Activated naive CD8-positive, alpha-beta T cell treated with anti-CD3 and anti-CD28 coated beads, Interleukin-2, amount 50 U/mL, for 24 hours (primary cell): ENCODE results near the gene STARD10.

ENCODE experiments used
- ATAC-seq: fragments of 150-1000 bp; cut with Tn5 transposase; one replicate; pipeline ENCODE4 v1.10.0; 2021
- DNase-seq: peaks from one replicate; pipeline ENCODE4 v3.0.0; 2021
- H3K27ac Mint-ChIP-seq: one replicate; pipeline ENCODE4 v1.8.0; 2021; ENCODE audit warnings: mild to moderate bottlenecking, mixed read lengths
- H3K27me3 Mint-ChIP-seq: one replicate; pipeline ENCODE4 v1.8.0; 2021; ENCODE audit warnings: mixed read lengths
- H3K36me3 Mint-ChIP-seq: one replicate; pipeline ENCODE4 v1.8.0; 2021; ENCODE audit warnings: low read depth, mixed read lengths
- H3K4me1 Mint-ChIP-seq: one replicate; pipeline ENCODE4 v1.8.0; 2021; ENCODE audit warnings: mixed read lengths
- H3K4me3 Mint-ChIP-seq: one replicate; pipeline ENCODE4 v1.8.0; 2021; ENCODE audit warnings: mild to moderate bottlenecking, moderate library complexity, mixed read lengths
- H3K9me3 Mint-ChIP-seq: one replicate; pipeline ENCODE4 v1.8.0; 2021; ENCODE audit warnings: mixed read lengths

STARD10 gene

DNA sequence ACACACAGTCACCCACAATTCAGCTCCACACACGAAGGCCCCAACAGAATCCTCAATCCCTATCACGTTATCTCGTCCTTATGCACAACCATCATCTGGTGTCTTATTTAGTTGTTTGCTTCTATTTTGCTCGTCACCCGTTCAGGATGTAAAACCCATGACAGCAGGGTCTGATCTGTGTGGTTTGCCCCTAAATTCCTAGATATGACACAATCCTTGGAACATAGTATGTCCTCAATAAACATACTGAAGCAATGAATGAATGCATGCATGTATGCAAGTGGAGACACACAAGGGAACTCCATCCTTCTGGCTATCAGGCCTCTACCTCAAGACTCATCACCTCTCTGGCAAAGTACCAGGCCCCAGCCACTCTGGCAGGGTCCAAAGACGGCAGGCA, 20.2 kb downstream of the STARD10 start:
- no peaks in the 10 kb centered on the region for H3K36me3 Mint-ChIP-seq
- DNase-seq (no peak), ATAC-seq (no peak)
- no peak overlapping the region for H3K4me3 Mint-ChIP-seq
- H3K4me1 Mint-ChIP-seq: no peaks in the 10 kb centered on the region
- H3K9me3 Mint-ChIP-seq: no peaks in the 10 kb centered on the region
- H3K27me3 Mint-ChIP-seq: no peaks in the 10 kb centered on the region
- no peak overlapping the region for H3K27ac Mint-ChIP-seq

DNA sequence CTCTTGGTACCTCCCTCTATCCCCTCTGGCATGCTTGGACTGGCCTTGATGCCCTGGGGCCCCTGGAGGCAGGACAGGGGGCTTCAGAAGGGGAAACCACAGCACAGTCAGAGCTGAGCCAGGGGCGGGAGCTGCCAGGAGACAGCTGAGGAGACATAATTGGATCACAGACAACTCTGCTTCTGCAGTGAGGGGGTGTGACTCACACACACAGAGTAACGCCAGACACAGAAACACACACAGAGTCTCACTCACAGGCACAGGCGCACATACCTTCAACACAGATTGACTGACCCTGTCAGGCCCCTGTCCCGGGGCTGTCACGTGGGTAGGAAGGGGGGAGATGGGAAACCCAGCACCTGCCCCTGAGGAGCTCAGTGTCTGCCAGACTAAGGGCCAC, 20.6 kb downstream of the STARD10 start:
- H3K9me3 Mint-ChIP-seq: no peaks in the 10 kb centered on the region
- no peak for DNase-seq
- no peak for ATAC-seq
- H3K27ac Mint-ChIP-seq: no peak overlapping the region
- no peak overlapping the region for H3K4me3 Mint-ChIP-seq
- no peaks in the 10 kb centered on the region for H3K36me3 Mint-ChIP-seq
- H3K27me3 Mint-ChIP-seq: no peaks in the 10 kb centered on the region
- no peaks in the 10 kb centered on the region for H3K4me1 Mint-ChIP-seq

DNA sequence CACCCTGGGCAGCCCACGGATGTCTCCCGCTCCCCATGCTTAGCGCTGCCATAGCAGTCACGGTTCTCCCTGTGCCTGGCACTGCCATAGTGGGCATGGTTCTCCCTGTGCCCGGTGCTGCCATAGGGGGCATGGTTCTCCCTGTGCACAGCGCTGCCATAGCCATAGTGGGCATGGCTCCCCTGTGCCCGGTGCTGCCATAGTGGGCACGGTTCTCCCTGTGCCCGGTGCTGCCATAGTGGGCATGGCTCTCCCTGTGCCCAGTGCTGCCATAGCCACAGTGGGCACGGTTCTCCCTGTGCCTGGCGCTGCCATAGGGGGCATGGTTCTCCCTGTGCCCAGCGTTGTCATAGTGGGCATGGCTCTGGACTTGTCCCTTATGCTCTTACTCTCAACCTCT, 21.8 kb downstream of the STARD10 start:
- H3K4me3 Mint-ChIP-seq: no peak overlapping the region
- no peak overlapping the region for H3K27ac Mint-ChIP-seq
- no peaks in the 10 kb centered on the region for H3K27me3 Mint-ChIP-seq
- no peaks in the 10 kb centered on the region for H3K36me3 Mint-ChIP-seq
- DNase-seq (no peak), ATAC-seq (no peak)
- H3K4me1 Mint-ChIP-seq: no peaks in the 10 kb centered on the region
- H3K9me3 Mint-ChIP-seq: no peaks in the 10 kb centered on the region

DNA sequence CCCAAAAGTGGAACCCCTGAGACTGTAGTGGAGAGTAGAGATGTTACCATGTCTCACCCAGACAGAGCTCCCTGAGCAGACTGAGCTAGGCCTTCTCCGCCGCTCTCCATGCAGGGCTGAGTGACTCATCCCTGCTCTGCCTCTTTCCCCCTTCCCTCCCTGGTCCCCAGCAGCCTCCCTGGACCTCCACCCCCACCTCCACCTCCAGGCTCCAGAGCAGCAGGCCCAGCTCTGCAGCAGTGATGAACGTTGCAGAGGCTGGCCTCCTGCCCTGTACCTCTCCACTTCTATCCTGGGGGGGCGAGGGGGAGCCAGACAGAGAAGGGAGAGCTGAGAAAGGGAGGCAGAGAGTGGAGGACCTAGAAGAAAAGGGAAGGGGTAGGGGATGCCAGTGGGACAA, 22.3 kb downstream of the STARD10 start:
- Mint-ChIP-seq H3K4me1 (no peaks in the 10 kb centered on the region), H3K9me3 (no peaks in the 10 kb centered on the region), H3K27ac (no peak overlapping the region), H3K36me3 (no peaks in the 10 kb centered on the region), H3K27me3 (no peaks in the 10 kb centered on the region), H3K4me3 (no peak overlapping the region)
- DNase-seq: no peak
- no peak for ATAC-seq

DNA sequence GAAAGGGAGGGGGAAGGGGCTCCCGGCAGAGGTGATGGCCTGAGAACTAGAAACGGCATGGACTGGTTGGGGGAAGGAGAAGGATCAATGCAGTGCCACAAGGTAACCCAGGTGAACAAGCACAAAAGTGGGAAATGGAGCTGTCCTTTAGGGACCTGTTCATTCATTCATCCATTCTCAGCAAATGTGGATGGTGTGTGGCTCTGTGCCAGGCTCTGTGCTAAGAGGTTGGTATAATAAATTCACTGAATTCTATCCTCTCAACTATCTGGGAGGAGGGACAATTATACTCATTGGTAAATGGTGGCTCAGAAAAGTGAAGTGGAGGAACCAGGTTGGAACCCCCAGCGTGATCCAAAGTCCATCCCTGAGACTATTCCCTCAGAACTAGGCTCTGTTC, 23.0 kb downstream of the STARD10 start:
- Mint-ChIP-seq H3K36me3 (no peaks in the 10 kb centered on the region), H3K4me1 (no peaks in the 10 kb centered on the region), H3K27me3 (no peaks in the 10 kb centered on the region), H3K9me3 (no peaks in the 10 kb centered on the region), H3K4me3 (no peak overlapping the region), H3K27ac (no peak overlapping the region)
- no peak for DNase-seq
- no peak for ATAC-seq

DNA sequence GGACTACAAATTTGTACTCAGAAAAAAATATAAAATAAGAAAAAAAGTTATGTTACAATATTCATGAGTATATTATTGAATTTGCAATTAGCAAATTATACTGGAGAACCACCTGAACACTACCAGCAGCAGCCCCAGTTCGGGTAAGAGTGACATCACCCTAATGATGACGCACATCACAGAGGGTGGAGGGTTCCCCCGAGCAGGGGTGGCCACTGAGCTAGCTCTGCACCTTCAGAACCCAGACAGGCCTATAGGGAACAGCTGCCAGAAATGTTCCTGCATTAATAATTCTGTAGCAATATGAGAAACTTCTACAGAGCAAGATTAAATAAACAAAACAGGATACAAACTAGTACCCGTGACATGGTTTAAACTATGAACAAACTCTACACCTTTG, 24.2 kb downstream of the STARD10 start:
- DNase-seq: no peak
- H3K4me1 Mint-ChIP-seq: no peaks in the 10 kb centered on the region
- no peak overlapping the region for H3K4me3 Mint-ChIP-seq
- no peaks in the 10 kb centered on the region for H3K36me3 Mint-ChIP-seq
- no peak overlapping the region for H3K27ac Mint-ChIP-seq
- ATAC-seq: no peak
- H3K9me3 Mint-ChIP-seq: no peaks in the 10 kb centered on the region
- no peaks in the 10 kb centered on the region for H3K27me3 Mint-ChIP-seq

DNA sequence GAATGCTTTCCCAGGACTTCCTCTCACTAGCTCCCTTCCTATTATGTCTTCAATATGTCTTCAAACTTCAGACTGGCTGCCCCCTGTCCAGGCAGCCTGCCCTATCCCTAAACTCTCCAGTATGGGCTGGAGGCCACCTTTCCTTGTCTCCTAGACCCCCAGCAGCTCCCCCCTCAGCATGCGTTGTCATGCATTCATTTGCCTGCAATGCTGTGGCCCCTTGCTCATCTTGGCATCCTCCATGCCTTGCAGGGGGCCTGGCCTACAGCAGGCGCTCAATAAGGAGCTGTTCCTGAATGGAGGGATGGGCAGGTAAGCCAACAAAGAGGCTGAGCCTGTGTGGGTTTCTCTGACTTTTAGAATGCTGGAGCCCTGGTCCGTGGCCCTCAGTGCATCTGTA, 25.3 kb downstream of the STARD10 start:
- Mint-ChIP-seq H3K27ac (no peak overlapping the region), H3K36me3 (no peaks in the 10 kb centered on the region), H3K4me1 (peaks cover 2% of the 10 kb centered on the region), H3K4me3 (no peak overlapping the region), H3K9me3 (no peaks in the 10 kb centered on the region), H3K27me3 (no peaks in the 10 kb centered on the region)
- DNase-seq: no peak
- ATAC-seq: no peak

DNA sequence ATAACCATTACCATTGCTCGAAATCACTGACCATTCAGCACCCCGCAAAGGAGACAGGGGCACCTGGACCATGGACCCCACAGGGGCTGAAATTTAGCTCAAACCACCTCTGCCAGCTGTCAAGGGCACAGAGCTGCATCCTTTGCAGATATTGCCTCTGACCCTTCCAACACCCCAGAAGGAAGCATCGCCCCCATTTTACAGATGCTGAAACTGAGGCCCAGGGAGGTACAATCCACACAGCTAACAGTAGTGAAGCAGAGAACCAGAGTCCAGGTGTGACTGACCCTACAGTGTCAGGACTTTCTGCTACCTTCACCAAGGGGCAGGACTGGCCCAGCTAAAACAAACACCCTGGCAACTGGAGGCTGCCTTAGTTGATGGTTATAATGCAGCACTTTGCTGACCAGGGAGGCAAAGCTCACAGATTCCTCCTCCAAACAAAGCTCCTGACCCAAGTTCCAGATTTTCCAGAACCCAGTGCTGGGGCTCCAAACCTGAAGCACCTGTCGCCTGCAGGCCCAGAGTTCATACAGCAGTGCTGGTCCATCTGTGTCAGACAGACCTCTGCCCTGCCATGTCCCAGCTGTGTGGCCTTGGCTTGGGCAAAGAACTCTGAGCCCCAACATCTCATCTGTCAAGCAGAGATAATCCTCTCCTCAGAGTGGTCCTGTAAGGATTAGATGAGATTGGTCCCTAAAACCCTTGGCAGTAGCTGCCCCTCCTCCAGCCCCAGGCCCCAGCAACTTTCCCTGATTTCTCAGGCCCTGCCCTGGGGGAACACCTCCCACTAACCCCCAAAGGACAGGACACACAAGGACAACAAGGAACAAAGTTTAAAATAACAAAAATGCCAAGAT, 26.4 kb downstream of the STARD10 start:
- peaks cover 14% of the 10 kb centered on the region for H3K4me1 Mint-ChIP-seq
- H3K27ac Mint-ChIP-seq: no peak overlapping the region
- H3K9me3 Mint-ChIP-seq: no peaks in the 10 kb centered on the region
- no peak overlapping the region for H3K4me3 Mint-ChIP-seq
- no peaks in the 10 kb centered on the region for H3K36me3 Mint-ChIP-seq
- H3K27me3 Mint-ChIP-seq: no peaks in the 10 kb centered on the region
- ATAC-seq (no peak), DNase-seq (no peak)

DNA sequence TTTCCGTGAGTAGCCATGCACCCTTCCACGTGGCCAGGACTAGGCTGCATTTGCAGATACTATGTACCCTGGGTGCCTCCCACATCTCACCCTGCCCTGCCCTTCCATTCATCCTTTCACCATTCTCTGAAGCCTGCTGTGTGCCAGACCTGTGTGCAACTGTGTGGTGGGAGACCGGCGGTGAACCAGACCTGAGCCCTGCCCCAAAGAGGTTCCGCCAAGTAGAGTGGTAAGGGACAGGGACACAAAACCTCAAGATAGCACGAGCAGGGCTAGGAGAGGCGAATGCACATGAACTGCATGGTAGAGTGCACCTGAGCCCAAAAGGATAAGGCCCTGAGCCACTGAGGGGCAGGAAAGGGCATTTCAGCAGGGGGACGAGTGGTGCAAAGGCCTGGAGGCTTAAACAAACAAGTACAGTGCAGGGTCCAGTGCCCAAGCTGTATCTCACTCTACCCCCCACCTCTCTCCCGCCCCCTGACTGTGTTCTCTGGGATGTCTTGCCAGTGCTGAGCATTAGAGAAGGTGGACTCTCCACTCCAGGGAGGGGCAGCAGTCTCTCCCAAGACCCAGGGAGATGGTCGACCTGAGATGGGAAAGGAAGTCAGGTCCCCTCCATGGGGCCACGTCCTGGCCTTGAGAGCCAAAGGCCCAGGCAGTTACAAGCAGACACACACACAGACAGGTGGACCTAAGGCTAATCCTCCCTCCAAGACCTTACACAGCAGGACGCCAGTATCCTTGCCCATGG, 27.5 kb downstream of the STARD10 start:
- no peak for ATAC-seq

DNA sequence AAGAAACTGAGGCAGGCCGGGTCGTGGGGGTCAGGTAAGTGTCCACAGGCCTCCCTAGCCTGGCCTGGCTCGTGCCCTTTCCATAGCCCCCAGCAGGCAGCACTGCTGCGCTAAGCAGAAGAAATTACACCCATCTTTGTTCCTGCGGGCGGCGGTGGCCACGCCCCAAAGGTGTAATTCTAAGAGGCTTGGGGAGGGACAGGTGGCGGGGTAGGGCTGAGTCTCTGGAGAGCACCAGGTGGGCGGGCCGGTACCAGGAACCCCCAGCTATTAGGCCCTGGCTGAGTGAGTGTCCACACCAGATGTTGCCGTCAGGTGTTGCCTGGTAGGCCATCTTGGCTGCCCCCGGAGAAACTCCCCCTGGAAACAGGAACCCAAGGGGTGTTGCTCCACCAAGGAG, 29.3 kb downstream of the STARD10 start:
- no peak for ATAC-seq
- DNase-seq: no peak
- peaks cover 26% of the 10 kb centered on the region for H3K4me1 Mint-ChIP-seq
- no peaks in the 10 kb centered on the region for H3K9me3 Mint-ChIP-seq
- H3K27ac Mint-ChIP-seq: no peak overlapping the region
- H3K4me3 Mint-ChIP-seq: no peak overlapping the region
- H3K27me3 Mint-ChIP-seq: no peaks in the 10 kb centered on the region
- no peaks in the 10 kb centered on the region for H3K36me3 Mint-ChIP-seq

More for the DNA sequence above, 27.5 kb downstream of the STARD10 start:
- Mint-ChIP-seq H3K27me3 (no peaks in the 10 kb centered on the region), H3K36me3 (no peaks in the 10 kb centered on the region), H3K4me1 (peaks cover 20% of the 10 kb centered on the region), H3K4me3 (no peak overlapping the region), H3K27ac (no peak overlapping the region), H3K9me3 (no peaks in the 10 kb centered on the region)
- no peak for DNase-seq

DNA sequence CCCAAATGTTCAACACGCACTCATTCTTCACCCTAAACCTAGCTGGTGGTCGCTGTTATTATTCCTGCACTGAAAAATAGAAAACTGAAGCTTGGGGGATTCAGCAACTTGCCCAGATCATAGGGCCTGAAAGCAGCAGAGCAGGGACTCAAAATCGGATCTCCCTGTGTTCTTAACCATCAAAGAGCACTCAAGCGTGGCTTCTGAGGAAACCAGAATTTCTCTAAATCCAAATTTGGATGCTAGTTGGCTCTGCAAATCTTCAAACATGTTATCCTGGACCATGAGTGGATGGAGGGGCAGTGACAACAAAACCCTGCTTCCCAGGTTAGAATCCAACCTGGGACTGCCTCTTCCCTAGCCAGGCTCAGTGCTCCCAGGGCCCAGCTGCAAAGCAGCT, 30.0 kb downstream of the STARD10 start:
- DNase-seq (no peak), ATAC-seq (no peak)
- Mint-ChIP-seq H3K9me3 (no peaks in the 10 kb centered on the region), H3K27ac (no peak overlapping the region), H3K4me1 (peaks cover 26% of the 10 kb centered on the region), H3K36me3 (no peaks in the 10 kb centered on the region), H3K27me3 (no peaks in the 10 kb centered on the region), H3K4me3 (no peak overlapping the region)

DNA sequence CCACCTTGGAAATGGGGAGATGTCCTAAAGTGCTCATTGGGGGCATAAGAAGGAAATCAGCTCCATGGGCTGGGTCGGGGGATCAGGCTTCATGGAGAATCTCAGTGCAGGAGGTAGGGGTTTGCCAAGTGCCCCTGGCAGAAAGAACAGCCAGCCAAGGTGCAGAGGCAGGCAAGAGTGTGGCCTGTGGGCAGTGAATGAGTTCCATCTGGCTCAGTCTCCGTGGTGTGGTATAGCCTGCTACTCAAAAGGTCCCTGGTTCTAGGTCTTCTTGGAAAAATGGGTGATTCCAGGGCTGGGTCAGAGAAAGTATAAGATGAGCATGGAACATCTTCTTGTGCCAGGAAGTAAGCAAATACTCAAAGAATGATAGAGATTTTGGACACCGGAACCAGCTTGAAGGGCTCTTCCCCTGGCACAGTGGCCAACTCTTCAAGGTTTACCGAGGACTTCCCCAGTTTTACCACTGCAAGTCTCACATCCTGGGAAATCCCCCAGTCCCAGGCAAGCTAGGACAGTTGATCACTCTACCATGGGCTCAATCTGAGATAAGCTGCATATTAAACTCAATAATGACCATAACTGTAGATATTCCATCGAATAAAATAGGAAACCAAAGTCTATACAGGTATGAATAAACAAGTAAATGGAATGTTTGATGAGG, 31.1 kb downstream of the STARD10 start:
- Mint-ChIP-seq H3K4me3 (no peak overlapping the region), H3K27ac (peak overlapping the region; percentile 50), H3K9me3 (no peaks in the 10 kb centered on the region), H3K4me1 (peaks cover 26% of the 10 kb centered on the region), H3K27me3 (no peaks in the 10 kb centered on the region), H3K36me3 (no peaks in the 10 kb centered on the region)
- DNase-seq (no peak), ATAC-seq (peak; percentile 85)

DNA sequence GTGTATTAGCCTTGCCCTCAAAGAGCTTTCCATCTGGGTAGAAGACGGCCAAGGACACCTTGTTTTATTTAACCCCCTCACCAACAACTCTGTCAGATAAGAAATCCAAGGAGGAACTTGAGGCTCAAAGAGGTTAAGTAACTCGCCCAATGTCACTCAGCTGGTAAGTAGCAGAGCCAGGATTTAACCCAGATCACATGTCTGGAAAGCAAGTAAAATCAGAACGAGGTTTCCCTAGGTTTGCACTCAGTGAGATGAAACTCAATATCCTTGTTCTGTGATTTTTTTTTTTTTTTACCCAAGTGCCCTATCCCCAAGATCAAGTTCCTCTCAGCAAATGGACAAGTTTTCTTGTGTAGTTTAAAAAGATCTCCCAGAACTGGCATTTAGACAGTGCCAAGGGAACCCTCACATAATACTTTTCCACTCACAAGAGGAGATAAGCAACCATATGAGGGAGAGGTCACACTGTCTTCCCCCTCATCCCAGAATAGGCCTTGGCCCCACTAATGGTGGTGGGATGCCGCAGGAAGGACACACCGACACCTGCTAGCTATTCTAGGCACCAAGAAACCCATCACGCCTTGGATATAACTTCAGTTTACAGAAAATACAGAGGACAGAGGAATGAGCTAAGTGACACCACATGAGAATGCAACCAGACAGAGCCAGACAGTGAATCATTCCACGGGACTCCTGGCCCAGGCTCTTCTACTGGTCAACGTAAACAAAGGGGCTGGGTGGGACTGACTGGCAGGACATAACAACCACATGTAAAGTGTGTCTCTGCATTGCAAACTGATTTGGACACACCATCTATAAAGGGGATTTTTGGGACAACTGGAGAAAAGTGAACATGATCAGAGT, 33.1 kb downstream of the STARD10 start:
- H3K4me1 Mint-ChIP-seq: peaks cover 26% of the 10 kb centered on the region
- H3K27ac Mint-ChIP-seq: no peak overlapping the region
- H3K9me3 Mint-ChIP-seq: no peaks in the 10 kb centered on the region
- no peaks in the 10 kb centered on the region for H3K27me3 Mint-ChIP-seq
- DNase-seq (no peak), ATAC-seq (no peak)
- H3K4me3 Mint-ChIP-seq: no peak overlapping the region
- H3K36me3 Mint-ChIP-seq: no peaks in the 10 kb centered on the region

DNA sequence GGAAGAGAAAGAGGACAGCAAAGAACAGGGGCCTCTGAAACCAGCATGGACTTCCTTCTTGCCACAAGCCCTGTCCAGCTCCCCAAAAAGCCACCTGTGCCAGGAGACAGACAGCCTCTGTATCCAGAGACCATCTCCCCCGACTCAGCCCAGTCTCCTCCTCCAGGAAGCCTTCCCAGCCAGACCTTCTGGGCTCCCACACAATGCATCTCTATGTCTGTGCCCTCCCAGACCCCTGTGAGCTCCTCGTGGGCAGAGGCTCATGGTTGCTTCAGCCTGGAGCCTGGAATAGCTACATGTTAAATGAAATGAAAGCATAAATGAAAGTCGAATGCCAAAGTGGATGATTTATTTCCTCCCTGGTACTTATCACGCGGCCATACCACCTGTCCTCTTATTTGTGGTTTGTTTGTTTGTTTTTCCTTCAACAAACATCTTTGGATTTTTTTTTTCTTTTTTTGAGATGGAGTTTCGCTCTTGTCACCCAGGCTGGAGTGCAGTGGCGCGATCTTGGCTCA, 34.3 kb downstream of the STARD10 start:
- Mint-ChIP-seq H3K27ac (no peak overlapping the region), H3K27me3 (no peaks in the 10 kb centered on the region), H3K36me3 (no peaks in the 10 kb centered on the region), H3K4me3 (no peak overlapping the region), H3K9me3 (no peaks in the 10 kb centered on the region), H3K4me1 (peaks cover 26% of the 10 kb centered on the region)
- DNase-seq: no peak
- no peak for ATAC-seq
